Liver (tissue), 9 donors: ENCODE data around the gene MUC13. TPM values are rescaled to one million over a fixed set of nuclear protein-coding genes. Genes with fewer than 3 reads are reported as not detected.

Experiments
- DNase-seq: peaks from one replicate; pipeline ENCODE4 v3.0.0-alpha.2; 2017; ENCODE audit warnings: low spot score
- H3K27ac ChIP-seq, 2 donors: one replicate each; pipeline ENCODE4 v1.7.0; 2013; ENCODE audit warnings: inconsistent platforms in 2 of 2, low read length in 2 of 2, control low read depth in 1 of 2, low read depth in 1 of 2, mild to moderate bottlenecking in 1 of 2
- H3K27me3 ChIP-seq, 4 donors: one replicate each; pipeline versions ENCODE4 v1.6.1 to v1.7.0; 2013; ENCODE audit warnings: low read length in 3 of 4, inconsistent platforms in 1 of 4, mild to moderate bottlenecking in 1 of 4, moderate library complexity in 1 of 4; ENCODE audit not compliant: control insufficient read depth in 4 of 4, insufficient read depth in 4 of 4
- H3K36me3 ChIP-seq, 4 donors: one replicate each; pipeline versions ENCODE4 v1.6.1 to v1.7.0; 2013; ENCODE audit warnings: low read length in 3 of 4, mild to moderate bottlenecking in 3 of 4, low read depth in 1 of 4, moderate library complexity in 1 of 4; ENCODE audit not compliant: control insufficient read depth in 4 of 4, insufficient read depth in 3 of 4
- H3K4me1 ChIP-seq, 4 donors: one replicate each; pipeline versions ENCODE4 v1.6.1 to v1.7.0; 2013; ENCODE audit warnings: low read length in 3 of 4, mild to moderate bottlenecking in 3 of 4, moderate library complexity in 1 of 4; ENCODE audit not compliant: control insufficient read depth in 4 of 4, insufficient read depth in 4 of 4
- H3K4me3 ChIP-seq, 3 donors: one replicate each; pipeline versions ENCODE4 v1.6.1 to v1.7.0; 2013; ENCODE audit warnings: low read length in 3 of 3, control low read depth in 1 of 3, low read depth in 1 of 3, mild to moderate bottlenecking in 1 of 3
- H3K9ac ChIP-seq, 2 donors: one replicate each; pipeline ENCODE4 v1.7.0; 2013; ENCODE audit warnings: low read length in 2 of 2, mild to moderate bottlenecking in 2 of 2, moderate library complexity in 2 of 2, control low read depth in 1 of 2, low read depth in 1 of 2
- H3K9me3 ChIP-seq, 4 donors: one replicate each; pipeline versions ENCODE4 v1.6.1 to v1.7.0; 2013; ENCODE audit warnings: low read length in 3 of 4; ENCODE audit not compliant: control insufficient read depth in 4 of 4
- EGR1 ChIP-seq, 2 donors: IDR thresholded peaks; 2 replicates each; pipeline ENCODE4 v1.6.1; 2016 to 2018; ENCODE audit warnings: antibody characterized with exemption in 2 of 2, low read depth in 2 of 2
- FOXA1 ChIP-seq: IDR thresholded peaks from 2 replicates; pipeline ENCODE4 v1.6.1; 2016; ENCODE audit warnings: antibody characterized with exemption
- FOXA2 ChIP-seq: IDR thresholded peaks from 2 replicates; pipeline ENCODE4 v1.6.1; 2016; ENCODE audit warnings: antibody characterized with exemption
- GABPA ChIP-seq, 2 donors: IDR thresholded peaks in 1 of 2; conservative IDR thresholded peaks in 1 of 2; 2 replicates each; pipeline ENCODE4 v1.6.1; 2016; ENCODE audit warnings: antibody characterized with exemption in 2 of 2, mild to moderate bottlenecking in 1 of 2, moderate library complexity in 1 of 2
- HNF4G ChIP-seq: IDR thresholded peaks from 2 replicates; pipeline ENCODE4 v1.6.1; 2016; ENCODE audit warnings: antibody characterized with exemption
- JUND ChIP-seq, 2 donors: IDR thresholded peaks; 2 replicates each; pipeline ENCODE4 v1.6.1; 2016; ENCODE audit warnings: antibody characterized with exemption in 2 of 2
- NR2F2 ChIP-seq: IDR thresholded peaks from 2 replicates; pipeline ENCODE4 v1.6.1; 2016; ENCODE audit warnings: antibody characterized with exemption
- RAD21 ChIP-seq, 2 donors: IDR thresholded peaks; 2 replicates each; pipeline ENCODE4 v1.6.1; 2016; ENCODE audit warnings: antibody characterized with exemption in 2 of 2, mild to moderate bottlenecking in 2 of 2
- SP1 ChIP-seq: IDR thresholded peaks from 2 replicates; pipeline ENCODE4 v1.6.1; 2018; ENCODE audit warnings: antibody characterized with exemption, mild to moderate bottlenecking
- TAF1 ChIP-seq: conservative IDR thresholded peaks from 2 replicates; pipeline ENCODE4 v1.6.1; 2016; ENCODE audit warnings: antibody characterized with exemption, mild to moderate bottlenecking
- YY1 ChIP-seq: IDR thresholded peaks from 2 replicates; pipeline ENCODE4 v1.6.1; 2016; ENCODE audit warnings: antibody characterized with exemption, mild to moderate bottlenecking
- WGBS: extraction: QIAGEN DNeasy Blood & Tissue Kit; methylation state at CpG from one replicate; pipeline ENCODE4 v1.1.7; 2013; 5-methylcytosine and 5-hydroxymethylcytosine counted together
- polyA plus RNA-seq, 2 donors: library from polyadenylated mRNA; stranded (reverse) in 1 of 2; unstranded in 1 of 2; fragments of 200-250 nt in 1 of 2; fragments of >200 nt in 1 of 2; fragmentation: Nextera tagmentation in 1 of 2; extraction: Ambion mirVana in 1 of 2; gene quantifications; one replicate each; pipeline versions ENCODE4 v1.2.1 to v1.2.3, GENCODE V29; 2013 to 2015
- total RNA-seq, 2 donors: library from RNA; depleted of rRNA; stranded (reverse); fragments of >200 nt; gene quantifications; one replicate each; pipeline ENCODE4 v1.2.3, GENCODE V29; 2014
- TF ChIP-seq, protein P1 (sequence below): fragments of 150-350 bp; IDR thresholded peaks from 2 replicates; pipeline ENCODE4 v1.5.1; 2017; ENCODE audit warnings: improper control_type of control experiment, low read depth, low read length; ENCODE audit not compliant: missing input control
- TF ChIP-seq, protein P2 (sequence below): IDR thresholded peaks from 2 replicates; pipeline ENCODE4 v1.6.1; 2016; ENCODE audit warnings: antibody characterized with exemption
- TF ChIP-seq, protein P3 (sequence below): IDR thresholded peaks from 2 replicates; pipeline ENCODE4 v1.6.1; 2016; ENCODE audit warnings: antibody characterized with exemption
- TF ChIP-seq, protein P4 (sequence below): IDR thresholded peaks from 2 replicates; pipeline ENCODE4 v1.6.1; 2016; ENCODE audit warnings: antibody characterized with exemption
- donor health status: healthy.
- donor health status: healthy.
- donor health status: healthy.
- donor health status: healthy.
- donor health status: healthy.

Gene MUC13
- total and polyA plus RNA-seq, 4 donors = under 0.01 to 0.45 TPM; not detected in 2

DNA sequence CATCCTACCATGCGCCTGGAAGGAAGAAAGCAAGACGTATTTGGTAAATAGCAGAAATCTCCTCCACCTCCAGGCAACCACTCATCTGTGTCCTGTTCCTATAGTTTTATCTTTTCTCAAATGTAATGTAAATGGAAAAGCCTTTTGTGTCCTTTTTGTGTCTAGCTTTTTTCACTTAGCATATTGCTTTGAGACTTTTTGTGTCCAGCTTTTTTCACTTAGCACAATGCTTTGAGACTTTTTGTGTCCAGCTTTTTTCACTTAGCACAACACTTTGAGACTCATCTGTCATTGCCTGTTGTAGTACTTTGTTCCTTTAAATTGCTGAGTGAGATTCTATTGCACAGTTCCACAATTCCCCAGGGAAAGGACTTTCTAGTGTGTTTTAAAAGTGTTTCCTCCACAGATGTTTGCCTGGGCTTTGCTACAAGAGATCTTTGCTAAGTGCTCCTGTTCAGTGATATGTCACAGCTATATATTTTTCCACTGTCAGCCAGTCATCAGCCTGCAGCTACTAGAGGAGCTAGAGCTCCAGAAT is 27.9 kb upstream of the MUC13 start:
- 98% methylated on average over 2 of the region's 2 CpGs for WGBS
- Histone ChIP-seq H3K9me3 (no peaks in the 10 kb centered on the region), H3K4me1 (no peaks in the 10 kb centered on the region), H3K27me3 (no peaks in the 10 kb centered on the region), H3K36me3 (no peaks in the 10 kb centered on the region), H3K9ac (no peak overlapping the region), H3K4me3 (no peak overlapping the region), H3K27ac (no peak overlapping the region)
- no peak for TF ChIP-seq YY1
- TF ChIP-seq, protein P1, sequence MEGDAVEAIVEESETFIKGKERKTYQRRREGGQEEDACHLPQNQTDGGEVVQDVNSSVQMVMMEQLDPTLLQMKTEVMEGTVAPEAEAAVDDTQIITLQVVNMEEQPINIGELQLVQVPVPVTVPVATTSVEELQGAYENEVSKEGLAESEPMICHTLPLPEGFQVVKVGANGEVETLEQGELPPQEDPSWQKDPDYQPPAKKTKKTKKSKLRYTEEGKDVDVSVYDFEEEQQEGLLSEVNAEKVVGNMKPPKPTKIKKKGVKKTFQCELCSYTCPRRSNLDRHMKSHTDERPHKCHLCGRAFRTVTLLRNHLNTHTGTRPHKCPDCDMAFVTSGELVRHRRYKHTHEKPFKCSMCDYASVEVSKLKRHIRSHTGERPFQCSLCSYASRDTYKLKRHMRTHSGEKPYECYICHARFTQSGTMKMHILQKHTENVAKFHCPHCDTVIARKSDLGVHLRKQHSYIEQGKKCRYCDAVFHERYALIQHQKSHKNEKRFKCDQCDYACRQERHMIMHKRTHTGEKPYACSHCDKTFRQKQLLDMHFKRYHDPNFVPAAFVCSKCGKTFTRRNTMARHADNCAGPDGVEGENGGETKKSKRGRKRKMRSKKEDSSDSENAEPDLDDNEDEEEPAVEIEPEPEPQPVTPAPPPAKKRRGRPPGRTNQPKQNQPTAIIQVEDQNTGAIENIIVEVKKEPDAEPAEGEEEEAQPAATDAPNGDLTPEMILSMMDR = no peak
- TF ChIP-seq, protein P2, sequence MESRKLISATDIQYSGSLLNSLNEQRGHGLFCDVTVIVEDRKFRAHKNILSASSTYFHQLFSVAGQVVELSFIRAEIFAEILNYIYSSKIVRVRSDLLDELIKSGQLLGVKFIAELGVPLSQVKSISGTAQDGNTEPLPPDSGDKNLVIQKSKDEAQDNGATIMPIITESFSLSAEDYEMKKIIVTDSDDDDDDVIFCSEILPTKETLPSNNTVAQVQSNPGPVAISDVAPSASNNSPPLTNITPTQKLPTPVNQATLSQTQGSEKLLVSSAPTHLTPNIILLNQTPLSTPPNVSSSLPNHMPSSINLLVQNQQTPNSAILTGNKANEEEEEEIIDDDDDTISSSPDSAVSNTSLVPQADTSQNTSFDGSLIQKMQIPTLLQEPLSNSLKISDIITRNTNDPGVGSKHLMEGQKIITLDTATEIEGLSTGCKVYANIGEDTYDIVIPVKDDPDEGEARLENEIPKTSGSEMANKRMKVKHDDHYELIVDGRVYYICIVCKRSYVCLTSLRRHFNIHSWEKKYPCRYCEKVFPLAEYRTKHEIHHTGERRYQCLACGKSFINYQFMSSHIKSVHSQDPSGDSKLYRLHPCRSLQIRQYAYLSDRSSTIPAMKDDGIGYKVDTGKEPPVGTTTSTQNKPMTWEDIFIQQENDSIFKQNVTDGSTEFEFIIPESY = no peak
- no peak for TF ChIP-seq SP1
- TF ChIP-seq GABPA (IDR thresholded peaks at IDR 0.05 in 1 of 2, conservative IDR thresholded peaks at IDR 0.05 in 1 of 2) = no peak
- no peak for TF ChIP-seq JUND (IDR thresholded peaks at IDR 0.05)
- TF ChIP-seq, protein P3, sequence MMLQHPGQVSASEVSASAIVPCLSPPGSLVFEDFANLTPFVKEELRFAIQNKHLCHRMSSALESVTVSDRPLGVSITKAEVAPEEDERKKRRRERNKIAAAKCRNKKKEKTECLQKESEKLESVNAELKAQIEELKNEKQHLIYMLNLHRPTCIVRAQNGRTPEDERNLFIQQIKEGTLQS = no peak
- TF ChIP-seq, protein P4, sequence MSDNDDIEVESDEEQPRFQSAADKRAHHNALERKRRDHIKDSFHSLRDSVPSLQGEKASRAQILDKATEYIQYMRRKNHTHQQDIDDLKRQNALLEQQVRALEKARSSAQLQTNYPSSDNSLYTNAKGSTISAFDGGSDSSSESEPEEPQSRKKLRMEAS = no peak
- TF ChIP-seq FOXA1 = no peak
- no peak for TF ChIP-seq HNF4G
- TF ChIP-seq EGR1 (IDR thresholded peaks at IDR 0.05; ENCODE audit: low read depth in 2 of 2) = no peak
- no peak for TF ChIP-seq TAF1
- TF ChIP-seq NR2F2 = no peak
- DNase-seq = no peak

DNA sequence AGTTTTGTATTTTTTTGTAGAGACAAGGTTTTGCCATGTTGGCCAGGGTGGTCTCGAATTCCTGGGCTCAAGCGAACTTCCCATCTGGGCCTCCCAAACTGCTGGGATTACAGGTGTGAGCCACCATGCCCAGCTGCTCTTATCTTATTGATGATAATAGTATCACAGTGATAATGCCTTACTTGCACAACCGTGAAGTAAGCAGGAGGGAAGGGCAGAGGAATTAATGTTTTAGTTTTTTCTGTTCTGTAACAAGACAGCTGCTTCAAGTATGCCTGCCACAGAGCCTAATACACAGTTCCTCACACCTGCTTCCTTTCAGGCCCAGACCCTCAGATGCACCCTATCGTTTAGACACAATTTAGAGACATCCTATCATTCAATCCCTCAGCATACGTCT is 26.1 kb upstream of the MUC13 start:
- Histone ChIP-seq H3K9ac (no peak overlapping the region), H3K27me3 (no peaks in the 10 kb centered on the region), H3K4me3 (no peak overlapping the region), H3K36me3 (no peaks in the 10 kb centered on the region), H3K4me1 (no peaks in the 10 kb centered on the region), H3K9me3 (no peaks in the 10 kb centered on the region), H3K27ac (no peak overlapping the region)
- WGBS = 89% methylated on average over 5 of the region's 5 CpGs
- DNase-seq = no peak
- TF ChIP-seq YY1 (no peak), TAF1 (no peak), RAD21 (IDR thresholded peaks at IDR 0.05) (no peak), JUND (IDR thresholded peaks at IDR 0.05) (no peak), HNF4G (no peak), FOXA2 (no peak)
- TF ChIP-seq, protein P1 = no peak
- TF ChIP-seq, protein P3 = no peak
